Stimulated activated CD8-positive, alpha-beta memory T cell treated with anti-CD3 and anti-CD28 coated beads, Interleukin-15, amount 100 ng/mL, for 4 hours (primary cell): ENCODE measurements around the gene DCUN1D1.

ENCODE experiments used
- DNase-seq, 2 donors: peaks; one replicate each; pipeline ENCODE4 v3.0.0-alpha.2; 2020; ENCODE audit warnings: low read depth in 2 of 2

The DCUN1D1 gene

GRCh38 chr3:182936239-182936917 is 44.0 kb downstream of the DCUN1D1 start:
- DNase-seq, result no peak

GRCh38 chr3:182935803-182936202 is 44.5 kb downstream of the DCUN1D1 start:
- DNase-seq, result no peak

GRCh38 chr3:182925944-182926337 is 54.4 kb downstream of the DCUN1D1 start:
- no peak for DNase-seq

GRCh38 chr3:182925330-182925943 is 54.9 kb downstream of the DCUN1D1 start:
- no peak for DNase-seq

- DNase-seq, result no peak
Observed at GRCh38 chr3:182921665-182922355, 58.5 kb downstream of the DCUN1D1 start.

GRCh38 chr3:182920515-182921084 is 59.7 kb downstream of the DCUN1D1 start:
- no peak for DNase-seq

- no peak for DNase-seq
Observed at GRCh38 chr3:182919866-182920357, 60.4 kb downstream of the DCUN1D1 start.

- DNase-seq, result no peak
Observed at GRCh38 chr3:182917134-182917533, 63.2 kb downstream of the DCUN1D1 start.

- no peak for DNase-seq
Observed at GRCh38 chr3:182914341-182914740, 66.0 kb downstream of the DCUN1D1 start.

- no peak for DNase-seq
Observed at GRCh38 chr3:182913889-182914288, 66.4 kb downstream of the DCUN1D1 start.

- no peak for DNase-seq
Observed at GRCh38 chr3:182912474-182912873, 67.9 kb downstream of the DCUN1D1 start.

- DNase-seq, result no peak
Observed at GRCh38 chr3:182911782-182912111, 68.6 kb downstream of the DCUN1D1 start.

GRCh38 chr3:182910936-182911781 is 69.2 kb downstream of the DCUN1D1 start:
- DNase-seq, result no peak

- DNase-seq, result no peak
Observed at GRCh38 chr3:182909318-182910040, 70.9 kb downstream of the DCUN1D1 start.

- DNase-seq, result no peak
Observed at GRCh38 chr3:182908471-182908870, 71.9 kb downstream of the DCUN1D1 start.

- DNase-seq, result no peak
Observed at GRCh38 chr3:182906036-182906435, 74.3 kb downstream of the DCUN1D1 start.

GRCh38 chr3:182905623-182906022 is 74.7 kb downstream of the DCUN1D1 start:
- no peak for DNase-seq

GRCh38 chr3:182904164-182904563 is 76.2 kb downstream of the DCUN1D1 start:
- DNase-seq, result no peak

GRCh38 chr3:182902236-182902635 is 78.1 kb downstream of the DCUN1D1 start:
- no peak for DNase-seq

- no peak for DNase-seq
Observed at GRCh38 chr3:182896553-182896952, 83.8 kb downstream of the DCUN1D1 start.

GRCh38 chr3:182895513-182896112 is 84.7 kb downstream of the DCUN1D1 start:
- no peak for DNase-seq
